ENCODE results near the gene GTF3A. TPM values are rescaled to one million over a fixed set of nuclear protein-coding genes. Genes with fewer than 3 reads are reported as not detected.

GTF3A gene
- total RNA-seq, 1 experiment from 2014 or later, result 88.7 TPM

GRCh38 chr13:27481766-27482165 is 57.3 kb downstream of the GTF3A start (continued):
- TF ChIP-seq CTCF (IDR thresholded peaks at IDR 0.05) (peak; percentile 82), PRRX2 (CRISPR knock-in tag; IDR thresholded peaks at IDR 0.05) (no peak), FOXK1 (CRISPR knock-in tag; IDR thresholded peaks at IDR 0.05) (no peak), NFATC4 (CRISPR knock-in tag; IDR thresholded peaks at IDR 0.05) (no peak), ZNF281 (CRISPR knock-in tag; IDR thresholded peaks at IDR 0.05) (no peak), ZNF219 (CRISPR knock-in tag; IDR thresholded peaks at IDR 0.05; ENCODE audit: borderline replicate concordance) (no peak), SMAD3 (CRISPR knock-in tag; IDR thresholded peaks at IDR 0.05; ENCODE audit: borderline replicate concordance) (no peak), ATF6 (CRISPR knock-in tag; IDR thresholded peaks at IDR 0.05) (no peak), ETV6 (CRISPR knock-in tag; IDR thresholded peaks at IDR 0.05) (no peak)
- TF ChIP-seq, protein P1, sequence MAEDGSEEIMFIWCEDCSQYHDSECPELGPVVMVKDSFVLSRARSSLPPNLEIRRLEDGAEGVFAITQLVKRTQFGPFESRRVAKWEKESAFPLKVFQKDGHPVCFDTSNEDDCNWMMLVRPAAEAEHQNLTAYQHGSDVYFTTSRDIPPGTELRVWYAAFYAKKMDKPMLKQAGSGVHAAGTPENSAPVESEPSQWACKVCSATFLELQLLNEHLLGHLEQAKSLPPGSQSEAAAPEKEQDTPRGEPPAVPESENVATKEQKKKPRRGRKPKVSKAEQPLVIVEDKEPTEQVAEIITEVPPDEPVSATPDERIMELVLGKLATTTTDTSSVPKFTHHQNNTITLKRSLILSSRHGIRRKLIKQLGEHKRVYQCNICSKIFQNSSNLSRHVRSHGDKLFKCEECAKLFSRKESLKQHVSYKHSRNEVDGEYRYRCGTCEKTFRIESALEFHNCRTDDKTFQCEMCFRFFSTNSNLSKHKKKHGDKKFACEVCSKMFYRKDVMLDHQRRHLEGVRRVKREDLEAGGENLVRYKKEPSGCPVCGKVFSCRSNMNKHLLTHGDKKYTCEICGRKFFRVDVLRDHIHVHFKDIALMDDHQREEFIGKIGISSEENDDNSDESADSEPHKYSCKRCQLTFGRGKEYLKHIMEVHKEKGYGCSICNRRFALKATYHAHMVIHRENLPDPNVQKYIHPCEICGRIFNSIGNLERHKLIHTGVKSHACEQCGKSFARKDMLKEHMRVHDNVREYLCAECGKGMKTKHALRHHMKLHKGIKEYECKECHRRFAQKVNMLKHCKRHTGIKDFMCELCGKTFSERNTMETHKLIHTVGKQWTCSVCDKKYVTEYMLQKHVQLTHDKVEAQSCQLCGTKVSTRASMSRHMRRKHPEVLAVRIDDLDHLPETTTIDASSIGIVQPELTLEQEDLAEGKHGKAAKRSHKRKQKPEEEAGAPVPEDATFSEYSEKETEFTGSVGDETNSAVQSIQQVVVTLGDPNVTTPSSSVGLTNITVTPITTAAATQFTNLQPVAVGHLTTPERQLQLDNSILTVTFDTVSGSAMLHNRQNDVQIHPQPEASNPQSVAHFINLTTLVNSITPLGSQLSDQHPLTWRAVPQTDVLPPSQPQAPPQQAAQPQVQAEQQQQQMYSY (CRISPR knock-in tag; IDR thresholded peaks at IDR 0.05), result no peak
- TF ChIP-seq, protein P2, sequence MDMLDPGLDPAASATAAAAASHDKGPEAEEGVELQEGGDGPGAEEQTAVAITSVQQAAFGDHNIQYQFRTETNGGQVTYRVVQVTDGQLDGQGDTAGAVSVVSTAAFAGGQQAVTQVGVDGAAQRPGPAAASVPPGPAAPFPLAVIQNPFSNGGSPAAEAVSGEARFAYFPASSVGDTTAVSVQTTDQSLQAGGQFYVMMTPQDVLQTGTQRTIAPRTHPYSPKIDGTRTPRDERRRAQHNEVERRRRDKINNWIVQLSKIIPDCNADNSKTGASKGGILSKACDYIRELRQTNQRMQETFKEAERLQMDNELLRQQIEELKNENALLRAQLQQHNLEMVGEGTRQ (CRISPR knock-in tag; IDR thresholded peaks at IDR 0.05), result peak; percentile 61

DNA sequence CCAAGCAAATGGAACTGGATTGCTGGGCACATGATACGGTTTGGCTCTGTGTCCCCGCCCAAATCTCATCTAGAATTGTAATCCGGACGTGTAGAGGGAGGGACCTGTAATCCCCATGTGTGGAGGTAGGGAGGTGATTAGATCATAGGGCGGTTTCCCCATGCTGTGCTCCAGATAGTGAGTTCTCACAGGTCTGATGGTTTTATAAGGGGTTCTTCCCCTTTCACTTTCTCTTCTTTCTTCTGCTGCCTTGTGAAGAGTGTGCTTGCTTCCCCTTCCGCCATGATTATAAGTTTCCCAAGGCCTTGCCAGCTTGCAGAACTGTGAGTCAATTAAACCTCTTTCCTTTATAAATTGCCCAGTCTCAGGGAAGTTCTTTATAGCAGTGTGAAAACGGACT is 58.6 kb downstream of the GTF3A start:
- Mint-ChIP-seq H3K4me3 (no peak overlapping the region), H3K27me3 (ENCODE audit: low read depth) (peaks cover 4% of the 10 kb centered on the region; the same call in 1 of the 2 replicates), H3K36me3 (no peaks in the 10 kb centered on the region), H3K27ac (no peak overlapping the region), H3K4me1 (peaks cover 6% of the 10 kb centered on the region), H3K9me3 (no peaks in the 10 kb centered on the region)
- TF ChIP-seq ESRRA (CRISPR knock-in tag; IDR thresholded peaks at IDR 0.05; ENCODE audit: borderline replicate concordance) (no peak), AR (CRISPR knock-in tag; IDR thresholded peaks at IDR 0.05) (no peak)
- TF ChIP-seq, protein P3, sequence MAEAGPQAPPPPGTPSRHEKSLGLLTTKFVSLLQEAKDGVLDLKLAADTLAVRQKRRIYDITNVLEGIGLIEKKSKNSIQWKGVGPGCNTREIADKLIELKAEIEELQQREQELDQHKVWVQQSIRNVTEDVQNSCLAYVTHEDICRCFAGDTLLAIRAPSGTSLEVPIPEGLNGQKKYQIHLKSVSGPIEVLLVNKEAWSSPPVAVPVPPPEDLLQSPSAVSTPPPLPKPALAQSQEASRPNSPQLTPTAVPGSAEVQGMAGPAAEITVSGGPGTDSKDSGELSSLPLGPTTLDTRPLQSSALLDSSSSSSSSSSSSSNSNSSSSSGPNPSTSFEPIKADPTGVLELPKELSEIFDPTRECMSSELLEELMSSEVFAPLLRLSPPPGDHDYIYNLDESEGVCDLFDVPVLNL (CRISPR knock-in tag; IDR thresholded peaks at IDR 0.05; ENCODE audit: borderline replicate concordance, low read depth), result no peak
- ChIA-PET POLR2A (no interaction called here), CTCF (interaction anchor here (1.5 kb wide), 1 partner anchor 121 kb away, joined by 5 read pairs; no protein-coding TSS in a partner anchor)
- ATAC-seq (no peak), DNase-seq (ENCODE audit: low spot score) (no peak)

Measured in WTC11 (cell line).